Body of pancreas (tissue), 4 donors: ENCODE measurements around the gene FLII. TPM values are rescaled to one million over a fixed set of nuclear protein-coding genes. Genes with fewer than 3 reads are reported as not detected.

Source experiments
- ATAC-seq: fragments of 150-250 bp; one replicate; pipeline ENCODE4 v1.9.1; 2016
- DNase-seq, 4 donors: peaks; one replicate each; pipeline ENCODE4 v3.0.0-alpha.2; 2019
- H3K27ac ChIP-seq, 4 donors: fragments of 200-600 bp; sonication (generic); 1 replicate in 3 of 4; 2 replicates in 1 of 4; pipeline versions ENCODE4 v1.5.1 to v1.6.1; 2016 to 2019; ENCODE audit warnings: mild to moderate bottlenecking in 1 of 4, mixed read lengths in 1 of 4, moderate library complexity in 1 of 4
- H3K27me3 ChIP-seq, 2 donors: fragments of 200-600 bp; sonication (generic); one replicate each; pipeline ENCODE4 v1.6.0; 2016; ENCODE audit warnings: mild to moderate bottlenecking in 1 of 2
- H3K36me3 ChIP-seq, 2 donors: fragments of 200-600 bp; sonication (generic); replicated peaks in 1 of 2; 2 replicates each; pipeline ENCODE4 v1.5.1; 2016; ENCODE audit warnings: low read depth in 2 of 2; ENCODE audit not compliant: insufficient read depth in 1 of 2
- H3K4me1 ChIP-seq: fragments of 200-600 bp; sonication (generic); one replicate; pipeline ENCODE4 v1.6.0; 2016
- H3K4me3 ChIP-seq, 2 donors: fragments of 200-600 bp; sonication (generic); 1 replicate in 1 of 2; 2 replicates in 1 of 2; pipeline ENCODE4 v1.5.1; 2016 to 2019
- H3K9me3 ChIP-seq, 3 donors: fragments of 200-600 bp; sonication (generic); 1 replicate in 2 of 3; 2 replicates in 1 of 3; pipeline ENCODE4 v1.5.1; 2016
- POLR2A ChIP-seq, 3 donors: fragments of 450-650 bp; IDR thresholded peaks; one replicate each; pipeline ENCODE4 v1.6.1; 2016; ENCODE audit warnings: antibody characterized with exemption in 3 of 3, mild to moderate bottlenecking in 2 of 3
- WGBS, 2 donors: methylation state at CpG; one replicate each; pipeline ENCODE4 v1.1.5; 2017; 5-methylcytosine and 5-hydroxymethylcytosine counted together
- intact Hi-C: fragments of 100-400 bp; cut with DNase I; formaldehyde crosslinking; loops from one replicate; pipeline ENCODE4 v1.15.1; 2023
- total RNA-seq, 2 donors: library from RNA; depleted of rRNA; stranded (reverse); fragments of >200 nt; gene quantifications; one replicate each; pipeline ENCODE4 v1.1.0, GENCODE V29; 2016
- TF ChIP-seq, protein P1 (sequence below), 7 experiments: fragments of 450-650 bp in 4 of 7; fragments of 200-600 bp in 3 of 7; sonication (generic) in 3 of 7; IDR thresholded peaks; one replicate each; pipeline ENCODE4 v1.5.1; 2016 to 2019; ENCODE audit warnings: antibody characterized with exemption in 7 of 7

FLII gene
- total RNA-seq, 2 donors from 2014 or later = 154 to 173 TPM

DNA sequence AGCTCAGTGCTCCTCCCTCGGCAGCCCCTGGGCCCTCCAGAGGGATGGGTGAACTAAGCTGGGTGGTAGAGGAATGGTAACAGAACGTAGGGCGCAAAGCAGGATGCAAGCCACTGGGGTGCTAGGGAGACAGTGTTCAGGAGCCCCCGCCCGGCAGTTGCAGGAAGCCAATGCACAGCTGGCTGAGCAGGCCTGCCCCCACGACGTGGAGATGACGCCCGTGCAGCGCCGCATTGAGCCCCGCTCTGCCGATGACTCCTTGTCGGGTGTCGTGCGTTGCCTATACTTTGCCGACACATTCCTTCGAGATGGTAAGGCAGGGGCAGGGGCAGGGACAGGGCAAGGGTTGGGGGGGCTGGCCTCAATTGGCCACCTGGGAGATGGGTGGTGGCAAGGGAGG lies 20.2 kb downstream of the FLII start:
- WGBS, 2 donors = 92 to 96% methylated on average over 16 to 18 of the region's 18 CpGs
- Histone ChIP-seq H3K4me1 (no peaks in the 10 kb centered on the region), H3K27ac (no peak overlapping the region), H3K36me3 (no peaks in the 10 kb centered on the region), H3K27me3 (no peaks in the 10 kb centered on the region), H3K9me3 (no peaks in the 10 kb centered on the region), H3K4me3 (no peak overlapping the region)
- intact Hi-C loops = no loop called here
- ATAC-seq (no peak), DNase-seq (no peak)
- no peak for TF ChIP-seq POLR2A (IDR thresholded peaks at IDR 0.05)
- TF ChIP-seq, protein P1, sequence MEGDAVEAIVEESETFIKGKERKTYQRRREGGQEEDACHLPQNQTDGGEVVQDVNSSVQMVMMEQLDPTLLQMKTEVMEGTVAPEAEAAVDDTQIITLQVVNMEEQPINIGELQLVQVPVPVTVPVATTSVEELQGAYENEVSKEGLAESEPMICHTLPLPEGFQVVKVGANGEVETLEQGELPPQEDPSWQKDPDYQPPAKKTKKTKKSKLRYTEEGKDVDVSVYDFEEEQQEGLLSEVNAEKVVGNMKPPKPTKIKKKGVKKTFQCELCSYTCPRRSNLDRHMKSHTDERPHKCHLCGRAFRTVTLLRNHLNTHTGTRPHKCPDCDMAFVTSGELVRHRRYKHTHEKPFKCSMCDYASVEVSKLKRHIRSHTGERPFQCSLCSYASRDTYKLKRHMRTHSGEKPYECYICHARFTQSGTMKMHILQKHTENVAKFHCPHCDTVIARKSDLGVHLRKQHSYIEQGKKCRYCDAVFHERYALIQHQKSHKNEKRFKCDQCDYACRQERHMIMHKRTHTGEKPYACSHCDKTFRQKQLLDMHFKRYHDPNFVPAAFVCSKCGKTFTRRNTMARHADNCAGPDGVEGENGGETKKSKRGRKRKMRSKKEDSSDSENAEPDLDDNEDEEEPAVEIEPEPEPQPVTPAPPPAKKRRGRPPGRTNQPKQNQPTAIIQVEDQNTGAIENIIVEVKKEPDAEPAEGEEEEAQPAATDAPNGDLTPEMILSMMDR (IDR thresholded peaks at IDR 0.05) = no peak

DNA sequence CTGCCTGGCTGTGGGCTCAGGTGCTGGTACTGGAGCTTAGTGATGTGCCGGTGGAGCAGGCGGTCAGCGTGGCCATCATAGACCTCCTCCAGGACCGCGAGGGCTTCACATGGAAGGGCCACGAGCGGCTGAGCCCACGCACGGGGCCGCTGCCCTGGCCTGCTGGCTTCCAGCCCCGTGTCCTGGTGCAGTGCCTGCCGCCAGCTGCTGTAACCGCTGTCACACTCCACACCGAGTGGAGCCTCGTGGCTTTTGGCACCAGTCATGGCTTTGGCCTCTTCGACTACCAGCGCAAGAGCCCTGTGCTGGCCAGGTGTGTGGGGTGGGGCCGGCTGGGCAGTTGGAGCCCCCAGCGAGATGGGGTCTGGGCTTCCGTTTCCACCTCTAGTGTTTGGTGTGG lies 21.1 kb downstream of the FLII start:
- no peak for ATAC-seq
- Histone ChIP-seq H3K36me3 (no peaks in the 10 kb centered on the region), H3K4me3 (no peak overlapping the region)

DNA sequence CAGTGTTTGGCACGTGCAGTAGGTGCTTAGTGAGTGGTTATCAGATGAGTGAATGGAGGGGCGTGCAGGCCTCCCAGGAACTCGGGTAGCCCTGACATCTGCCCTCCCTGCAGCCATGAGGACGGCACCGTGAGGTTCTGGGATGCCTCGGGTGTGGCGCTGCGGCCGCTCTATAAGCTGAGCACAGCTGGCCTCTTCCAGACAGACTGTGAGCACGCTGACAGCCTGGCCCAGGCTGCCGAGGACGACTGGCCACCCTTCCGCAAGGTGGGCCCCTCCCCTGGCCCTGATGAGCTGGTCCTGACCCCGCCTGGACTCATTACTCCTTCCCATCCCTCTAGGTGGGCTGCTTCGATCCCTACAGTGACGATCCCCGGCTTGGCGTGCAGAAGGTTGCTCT lies 22.0 kb downstream of the FLII start:
- no peak overlapping the region for H3K4me3 ChIP-seq
- WGBS, 2 donors = 84 to 90% methylated on average over 14 to 18 of the region's 18 CpGs

More for the DNA sequence above, 21.1 kb downstream of the FLII start:
- no peak for DNase-seq
- intact Hi-C loops = no loop called here
- TF ChIP-seq POLR2A (IDR thresholded peaks at IDR 0.05) = no peak
- TF ChIP-seq, protein P1 (IDR thresholded peaks at IDR 0.05) = no peak
- 88% methylated on average over 20 of the region's 20 CpGs; no CpG with 5 or more reads in 1 of the 2 donors for WGBS, 2 donors
- Histone ChIP-seq H3K9me3 (no peaks in the 10 kb centered on the region), H3K27me3 (no peaks in the 10 kb centered on the region), H3K4me1 (no peaks in the 10 kb centered on the region), H3K27ac (no peak overlapping the region)

DNA sequence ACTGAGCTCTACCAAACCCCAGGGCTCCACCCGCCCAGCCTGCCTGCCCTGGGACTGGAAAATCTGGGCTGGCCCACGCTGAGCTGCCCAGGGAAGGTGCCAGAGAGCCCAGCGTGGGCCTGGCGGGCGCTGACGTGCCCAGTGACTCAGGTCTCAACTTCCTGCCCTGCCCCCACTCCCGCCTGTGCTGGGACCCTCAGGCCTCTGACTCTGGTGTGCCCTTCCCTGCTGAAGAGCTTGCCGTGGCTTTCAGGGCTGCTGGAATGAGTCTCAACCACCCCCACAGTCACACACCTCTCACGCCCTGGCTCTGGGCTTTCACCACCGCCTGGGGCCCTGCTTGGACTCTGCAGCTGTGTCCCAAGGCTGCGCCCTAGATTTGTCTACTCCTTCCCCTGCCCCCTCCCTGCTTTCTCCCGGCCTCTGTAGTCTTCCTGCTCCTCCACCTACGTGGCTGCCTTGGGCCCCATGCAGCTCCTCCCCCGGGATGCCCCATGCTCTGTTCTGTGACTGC lies 22.7 kb downstream of the FLII start:
- Histone ChIP-seq H3K27ac (no peak overlapping the region), H3K4me3 (no peak overlapping the region), H3K9me3 (no peaks in the 10 kb centered on the region), H3K36me3 (no peaks in the 10 kb centered on the region), H3K4me1 (no peaks in the 10 kb centered on the region), H3K27me3 (no peaks in the 10 kb centered on the region)
- no peak for DNase-seq
- intact Hi-C loops = no loop called here
- no peak for ATAC-seq
- WGBS, 2 donors = 80 to 87% methylated on average over 13 to 14 of the region's 14 CpGs
- TF ChIP-seq, protein P1 (IDR thresholded peaks at IDR 0.05) = no peak
- TF ChIP-seq POLR2A (IDR thresholded peaks at IDR 0.05) = no peak

More for the DNA sequence above, 22.0 kb downstream of the FLII start:
- Histone ChIP-seq H3K4me1 (no peaks in the 10 kb centered on the region), H3K9me3 (no peaks in the 10 kb centered on the region), H3K36me3 (no peaks in the 10 kb centered on the region), H3K27ac (no peak overlapping the region), H3K27me3 (no peaks in the 10 kb centered on the region)
- intact Hi-C loops = no loop called here
- TF ChIP-seq, protein P1 (IDR thresholded peaks at IDR 0.05) = no peak
- TF ChIP-seq POLR2A (IDR thresholded peaks at IDR 0.05) = no peak
- no peak for DNase-seq
- ATAC-seq = no peak

DNA sequence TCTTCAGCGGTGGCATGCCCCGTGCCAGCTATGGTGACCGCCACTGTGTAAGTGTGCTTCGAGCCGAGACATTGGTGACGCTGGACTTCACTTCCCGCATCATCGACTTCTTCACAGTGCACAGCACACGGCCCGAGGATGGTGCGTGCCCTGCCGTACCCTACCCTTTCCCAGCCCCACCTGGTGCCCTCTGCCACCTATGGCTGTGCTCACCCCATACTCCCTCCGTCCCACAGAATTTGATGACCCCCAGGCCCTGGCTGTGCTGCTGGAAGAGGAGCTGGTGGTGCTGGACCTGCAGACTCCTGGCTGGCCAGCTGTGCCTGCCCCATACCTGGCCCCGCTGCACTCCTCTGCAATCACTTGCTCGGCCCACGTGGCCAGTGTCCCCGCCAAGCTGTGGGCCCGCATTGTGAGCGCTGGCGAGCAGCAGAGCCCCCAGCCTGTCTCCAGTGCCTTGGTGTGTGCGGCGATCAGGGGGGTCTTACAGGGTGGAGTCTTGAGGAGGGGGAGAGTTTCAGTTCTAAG lies 23.6 kb downstream of the FLII start:
- Histone ChIP-seq H3K4me3 (no peak overlapping the region), H3K36me3 (no peaks in the 10 kb centered on the region), H3K4me1 (no peaks in the 10 kb centered on the region), H3K27ac (no peak overlapping the region), H3K27me3 (no peaks in the 10 kb centered on the region), H3K9me3 (no peaks in the 10 kb centered on the region)
- no peak for ATAC-seq
- TF ChIP-seq POLR2A (IDR thresholded peaks at IDR 0.05) = no peak
- TF ChIP-seq, protein P1 (IDR thresholded peaks at IDR 0.05) = no peak
- intact Hi-C loops = no loop called here
- WGBS, 2 donors = 95% methylated on average over 11 to 22 of the region's 22 CpGs
- no peak for DNase-seq
